GM12864 (cell line): ENCODE data around the gene ABT1.

ENCODE experiments used
- DNase-seq: peaks from one replicate; pipeline ENCODE4 v3.0.0-alpha.2; 2011; ENCODE audit warnings: low read depth
- H3K4me3 ChIP-seq: 2 replicates; pipeline ENCODE4 v1.5.1; 2011; ENCODE audit warnings: mild to moderate bottlenecking, low read depth, low read length, control low read depth
- CTCF ChIP-seq: IDR thresholded peaks from 2 replicates; pipeline ENCODE4 v1.5.1; 2011; ENCODE audit warnings: low read depth, mild to moderate bottlenecking, moderate library complexity, low read length, control low read depth, inconsistent platforms; ENCODE audit errors: missing control alignments

Gene ABT1

GRCh38 chr6:26576929-26577719, 19.6 kb upstream of the ABT1 start:
- H3K4me3 ChIP-seq = peak overlapping the region; percentile 53
- TF ChIP-seq CTCF = no peak
- peak; percentile 79 for DNase-seq

GRCh38 chr6:26577720-26578072, 19.1 kb upstream of the ABT1 start:
- no peak for DNase-seq
- TF ChIP-seq CTCF = no peak
- peak overlapping the region; percentile 53; the same call in 1 of the 2 replicates for H3K4me3 ChIP-seq

GRCh38 chr6:26578279-26578678, 18.5 kb upstream of the ABT1 start:
- no peak overlapping the region for H3K4me3 ChIP-seq
- no peak for TF ChIP-seq CTCF

DNA sequence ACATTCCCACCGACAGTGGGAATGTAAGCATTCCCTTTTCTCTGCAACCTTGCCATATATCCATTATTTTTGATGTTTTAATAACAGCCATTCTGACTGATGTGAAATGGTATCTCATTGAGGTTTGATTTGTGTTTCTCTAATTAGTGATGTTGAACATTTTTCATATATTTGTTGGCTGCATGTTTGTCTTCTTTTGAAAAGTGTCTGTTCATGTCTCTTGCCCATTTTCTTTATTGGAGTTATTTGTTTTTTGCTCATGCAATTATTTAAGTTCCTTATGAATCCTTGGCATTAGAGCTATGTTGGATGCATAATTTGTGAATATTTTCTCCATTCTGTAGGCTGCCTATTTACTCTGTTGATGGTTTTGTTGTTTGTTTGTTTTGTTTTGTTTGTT, 18.0 kb upstream of the ABT1 start:
- DNase-seq = no peak
- H3K4me3 ChIP-seq = no peak overlapping the region
- TF ChIP-seq CTCF = no peak

More at GRCh38 chr6:26578279-26578678, 18.5 kb upstream of the ABT1 start:
- no peak for DNase-seq

GRCh38 chr6:26581164-26581915, 15.4 kb upstream of the ABT1 start:
- H3K4me3 ChIP-seq = no peak overlapping the region
- TF ChIP-seq CTCF = no peak
- DNase-seq = no peak

GRCh38 chr6:26588965-26589364, 7.8 kb upstream of the ABT1 start:
- DNase-seq = no peak
- no peak for TF ChIP-seq CTCF
- no peak overlapping the region for H3K4me3 ChIP-seq
